ENCODE results near the gene PNLDC1. TPM values are rescaled to one million over a fixed set of nuclear protein-coding genes. Genes with fewer than 3 reads are reported as not detected.
"Not testable (repeated sequence)": the region's sequence is repeated elsewhere in the genome, so short reads cannot be mapped to it uniquely, and the experiment has no call there.

Gene PNLDC1
- total RNA-seq, 4 donors from 2014 or later = not detected

GRCh38 chr6:159807150-159807858 lies 7.2 kb downstream of the PNLDC1 start:
- no peak overlapping the region for H3K27ac ChIP-seq
- TF ChIP-seq POLR2A (IDR thresholded peaks at IDR 0.05) = no peak
- no peak for TF ChIP-seq CTCF (IDR thresholded peaks at IDR 0.05)

GRCh38 chr6:159808647-159809046 lies 8.6 kb downstream of the PNLDC1 start:
- H3K4me1 ChIP-seq = no peaks in the 10 kb centered on the region
- peak in 1 of 3 donors; percentile 19 for DNase-seq
- no peaks in the 10 kb centered on the region for H3K9me3 ChIP-seq
- TF ChIP-seq POLR2A (IDR thresholded peaks at IDR 0.05) = no peak
- no peak for TF ChIP-seq CTCF (IDR thresholded peaks at IDR 0.05)
- H3K4me3 ChIP-seq = no peak overlapping the region
- H3K27ac ChIP-seq = no peak overlapping the region
- H3K36me3 ChIP-seq = no peaks in the 10 kb centered on the region
- H3K27me3 ChIP-seq = no peaks in the 10 kb centered on the region

More at GRCh38 chr6:159807150-159807858, 7.2 kb downstream of the PNLDC1 start:
- Histone ChIP-seq H3K4me3 (no peak overlapping the region), H3K4me1 (no peaks in the 10 kb centered on the region), H3K9me3 (no peaks in the 10 kb centered on the region), H3K36me3 (no peaks in the 10 kb centered on the region), H3K27me3 (no peaks in the 10 kb centered on the region)
- peak in 1 of 3 donors; percentile 22 for DNase-seq

GRCh38 chr6:159809149-159809548 lies 9.1 kb downstream of the PNLDC1 start:
- Histone ChIP-seq H3K9me3 (no peaks in the 10 kb centered on the region), H3K4me1 (no peaks in the 10 kb centered on the region), H3K27me3 (no peaks in the 10 kb centered on the region), H3K4me3 (no peak overlapping the region), H3K27ac (no peak overlapping the region), H3K36me3 (no peaks in the 10 kb centered on the region)
- no peak for TF ChIP-seq CTCF (IDR thresholded peaks at IDR 0.05)
- TF ChIP-seq POLR2A (IDR thresholded peaks at IDR 0.05) = no peak
- no peak for DNase-seq

- H3K27ac ChIP-seq = no peak overlapping the region
- no peaks in the 10 kb centered on the region for H3K9me3 ChIP-seq
- TF ChIP-seq CTCF (IDR thresholded peaks at IDR 0.05) = no peak
- no peaks in the 10 kb centered on the region for H3K36me3 ChIP-seq
- no peaks in the 10 kb centered on the region for H3K27me3 ChIP-seq
- H3K4me1 ChIP-seq = no peaks in the 10 kb centered on the region
- no peak overlapping the region for H3K4me3 ChIP-seq
- peak in 1 of 3 donors; percentile 13 for DNase-seq
Observed at GRCh38 chr6:159813781-159814180, 13.7 kb downstream of the PNLDC1 start.

- H3K4me3 ChIP-seq = no peak overlapping the region
- no peaks in the 10 kb centered on the region for H3K27me3 ChIP-seq
- H3K4me1 ChIP-seq = no peaks in the 10 kb centered on the region
- no peak overlapping the region for H3K27ac ChIP-seq
- TF ChIP-seq POLR2A (IDR thresholded peaks at IDR 0.05) = no peak
- no peak for TF ChIP-seq CTCF (IDR thresholded peaks at IDR 0.05)
- no peaks in the 10 kb centered on the region for H3K9me3 ChIP-seq
- H3K36me3 ChIP-seq = no peaks in the 10 kb centered on the region
- peak in 1 of 3 donors; percentile 10 for DNase-seq
Observed at GRCh38 chr6:159815410-159815809, 15.3 kb downstream of the PNLDC1 start.

- not testable (repeated sequence) for H3K27me3 ChIP-seq, H3K27ac ChIP-seq, H3K9me3 ChIP-seq, H3K4me1 ChIP-seq, H3K36me3 ChIP-seq, H3K4me3 ChIP-seq
- peak in 1 of 3 donors; percentile 30 for DNase-seq
Observed at GRCh38 chr6:159816775-159817174, 16.7 kb downstream of the PNLDC1 start.
